Tibial nerve (tissue), 4 donors: Measurements from ENCODE around the gene FOS.

Source experiments
- EP300 ChIP-seq, 2 donors: sonication (generic); formaldehyde crosslinking; IDR thresholded peaks; one replicate each; pipeline ENCODE4 v1.6.1; 2017; ENCODE audit warnings: antibody characterized with exemption in 2 of 2, mild to moderate bottlenecking in 1 of 2
- POLR2A ChIP-seq, 2 donors: fragments of 450-650 bp; IDR thresholded peaks; one replicate each; pipeline ENCODE4 v1.6.1; 2017; ENCODE audit warnings: antibody characterized with exemption in 2 of 2, mild to moderate bottlenecking in 2 of 2, moderate library complexity in 2 of 2
- TF ChIP-seq, protein P1 (sequence below), 5 experiments: fragments of 200-600 bp in 3 of 5; fragments of 450-650 bp in 2 of 5; sonication (generic) in 3 of 5; IDR thresholded peaks; one replicate each; pipeline ENCODE4 v1.5.1; 2016 to 2019; ENCODE audit warnings: antibody characterized with exemption in 5 of 5, mild to moderate bottlenecking in 3 of 5, moderate library complexity in 2 of 5

DNA sequence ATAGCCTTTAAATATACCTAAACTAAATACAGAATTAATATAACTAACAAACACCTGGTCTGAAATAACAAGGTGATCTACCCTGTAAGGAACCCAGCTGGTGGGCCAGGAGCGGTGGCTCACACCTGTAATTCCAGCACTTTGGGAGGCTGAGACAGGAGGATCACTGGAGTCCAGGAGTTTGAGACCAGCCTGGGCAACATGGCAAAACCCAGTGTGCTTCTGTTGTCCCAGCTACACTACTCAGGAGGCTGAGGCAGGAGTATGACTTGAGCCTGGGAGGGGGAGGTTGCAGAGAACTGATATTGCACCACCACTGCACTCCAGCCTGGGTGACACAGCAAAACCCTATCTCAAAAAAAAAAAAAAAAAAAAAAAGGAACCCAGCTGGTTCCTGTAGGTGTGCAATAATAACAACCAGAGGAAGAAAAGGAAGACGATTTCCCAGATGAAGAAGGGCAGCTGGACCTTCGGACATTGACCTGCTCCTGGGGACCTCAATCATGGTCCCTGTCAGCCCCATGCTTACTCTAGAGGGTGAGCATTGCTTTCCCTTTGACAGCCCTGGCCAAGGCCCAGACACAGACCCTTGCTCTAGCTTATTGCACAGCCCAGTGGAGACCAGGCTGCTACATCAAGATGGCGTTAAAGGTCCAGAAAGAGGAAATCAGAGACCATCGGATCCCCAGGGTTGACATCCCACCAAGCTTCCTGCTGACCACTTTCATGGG lies 5.4 kb downstream of the FOS start:
- TF ChIP-seq, protein P1, sequence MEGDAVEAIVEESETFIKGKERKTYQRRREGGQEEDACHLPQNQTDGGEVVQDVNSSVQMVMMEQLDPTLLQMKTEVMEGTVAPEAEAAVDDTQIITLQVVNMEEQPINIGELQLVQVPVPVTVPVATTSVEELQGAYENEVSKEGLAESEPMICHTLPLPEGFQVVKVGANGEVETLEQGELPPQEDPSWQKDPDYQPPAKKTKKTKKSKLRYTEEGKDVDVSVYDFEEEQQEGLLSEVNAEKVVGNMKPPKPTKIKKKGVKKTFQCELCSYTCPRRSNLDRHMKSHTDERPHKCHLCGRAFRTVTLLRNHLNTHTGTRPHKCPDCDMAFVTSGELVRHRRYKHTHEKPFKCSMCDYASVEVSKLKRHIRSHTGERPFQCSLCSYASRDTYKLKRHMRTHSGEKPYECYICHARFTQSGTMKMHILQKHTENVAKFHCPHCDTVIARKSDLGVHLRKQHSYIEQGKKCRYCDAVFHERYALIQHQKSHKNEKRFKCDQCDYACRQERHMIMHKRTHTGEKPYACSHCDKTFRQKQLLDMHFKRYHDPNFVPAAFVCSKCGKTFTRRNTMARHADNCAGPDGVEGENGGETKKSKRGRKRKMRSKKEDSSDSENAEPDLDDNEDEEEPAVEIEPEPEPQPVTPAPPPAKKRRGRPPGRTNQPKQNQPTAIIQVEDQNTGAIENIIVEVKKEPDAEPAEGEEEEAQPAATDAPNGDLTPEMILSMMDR (IDR thresholded peaks at IDR 0.05) = no peak
- TF ChIP-seq POLR2A (IDR thresholded peaks at IDR 0.05) = no peak
- no peak for TF ChIP-seq EP300 (IDR thresholded peaks at IDR 0.05)
